GM23248 (cell line): ENCODE data around the gene NEK10. TPM values are rescaled to one million over a fixed set of nuclear protein-coding genes. Genes with fewer than 3 reads are reported as not detected.

ENCODE experiments used
- DNase-seq: peaks from one replicate; pipeline ENCODE4 v3.0.0-alpha.2; 2015
- H2AFZ ChIP-seq: fragments of 200-600 bp; sonication (generic); 2 replicates; pipeline ENCODE4 v1.6.1; 2016; ENCODE audit warnings: antibody characterized with exemption
- H3F3A ChIP-seq: fragments of 200-600 bp; sonication (generic); 2 replicates; pipeline ENCODE4 v1.6.1; 2016; ENCODE audit warnings: mild to moderate bottlenecking, antibody characterized with exemption, mixed run types; ENCODE audit not compliant: insufficient read depth
- H3K27ac ChIP-seq: fragments of 200-600 bp; sonication (generic); 2 replicates; pipeline ENCODE4 v1.5.1; 2016; ENCODE audit warnings: mild to moderate bottlenecking
- H3K27me3 ChIP-seq: fragments of 200-600 bp; sonication (generic); replicated peaks from 2 replicates; pipeline ENCODE4 v1.6.1; 2016; ENCODE audit warnings: mild to moderate bottlenecking; ENCODE audit not compliant: insufficient read depth
- H3K36me3 ChIP-seq: fragments of 200-600 bp; sonication (generic); 2 replicates; pipeline ENCODE4 v1.6.1; 2016; ENCODE audit warnings: low read depth, mild to moderate bottlenecking
- H3K4me1 ChIP-seq: fragments of 200-600 bp; sonication (generic); 2 replicates; pipeline ENCODE4 v1.6.1; 2016; ENCODE audit warnings: mild to moderate bottlenecking; ENCODE audit not compliant: insufficient read depth
- H3K4me2 ChIP-seq: fragments of 200-600 bp; sonication (generic); one replicate; pipeline ENCODE4 v1.6.1; 2016; ENCODE audit warnings: mild to moderate bottlenecking; ENCODE audit not compliant: unreplicated experiment
- H3K4me3 ChIP-seq: fragments of 200-600 bp; sonication (generic); 2 replicates; pipeline ENCODE4 v1.5.1; 2016; ENCODE audit warnings: mild to moderate bottlenecking
- H3K79me2 ChIP-seq: fragments of 200-600 bp; sonication (generic); 2 replicates; pipeline ENCODE4 v1.6.1; 2016; ENCODE audit warnings: mild to moderate bottlenecking; ENCODE audit not compliant: insufficient read depth
- H3K9ac ChIP-seq: fragments of 200-600 bp; sonication (generic); 2 replicates; pipeline ENCODE4 v1.6.1; 2016; ENCODE audit warnings: mild to moderate bottlenecking
- H3K9me2 ChIP-seq: fragments of 200-600 bp; sonication (generic); 2 replicates; pipeline ENCODE4 v1.6.1; 2016; ENCODE audit warnings: mixed run types, mild to moderate bottlenecking, moderate library complexity; ENCODE audit not compliant: insufficient read depth
- H3K9me3 ChIP-seq: fragments of 200-600 bp; sonication (generic); one replicate; pipeline ENCODE4 v1.6.1; 2017; ENCODE audit warnings: low read depth
- H4K20me1 ChIP-seq: fragments of 200-600 bp; sonication (generic); 2 replicates; pipeline ENCODE4 v1.6.0; 2016; ENCODE audit not compliant: insufficient read depth
- EZH2 ChIP-seq: fragments of 200-600 bp; sonication (generic); IDR thresholded peaks from 2 replicates; pipeline ENCODE4 v1.6.1; 2018; ENCODE audit warnings: antibody characterized with exemption, mild to moderate bottlenecking; ENCODE audit not compliant: insufficient read depth, poor library complexity, severe bottlenecking
- EZH2phosphoT487 ChIP-seq: fragments of 200-600 bp; sonication (generic); IDR thresholded peaks from 2 replicates; pipeline ENCODE4 v1.6.1; 2018; ENCODE audit warnings: antibody characterized with exemption, moderate library complexity, mild to moderate bottlenecking, low read depth; ENCODE audit not compliant: insufficient read depth
- WGBS, 2 experiments: methylation state at CpG; one replicate each; pipeline ENCODE4 v1.1.6; 2015 to 2017; ENCODE audit warnings: low lambda C conversion rate in 2 of 2, low coverage in 1 of 2; ENCODE audit errors: missing lambda C conversion rate in 2 of 2; 5-methylcytosine and 5-hydroxymethylcytosine counted together
- in situ Hi-C: fragments of 300-500 bp; cut with MboI; formaldehyde crosslinking; loops from 2 replicates; pipeline ENCODE4 v1.15.0; 2020
- polyA plus RNA-seq: library from polyadenylated mRNA; unstranded; fragments of >200 nt; fragmentation: Nextera tagmentation; extraction: Ambion mirVana; gene quantifications from 2 replicates; pipeline ENCODE4 v1.2.1, GENCODE V29; 2016
- total RNA-seq: library from RNA; depleted of rRNA; stranded (reverse); fragments of >200 nt; shearing (Covaris generic); gene quantifications from 2 replicates; pipeline ENCODE4 v1.2.3, GENCODE V29; 2014

NEK10 gene
- total and polyA plus RNA-seq, 2 experiments from 2014 or later, result 3.2 to 7.6 TPM

DNA sequence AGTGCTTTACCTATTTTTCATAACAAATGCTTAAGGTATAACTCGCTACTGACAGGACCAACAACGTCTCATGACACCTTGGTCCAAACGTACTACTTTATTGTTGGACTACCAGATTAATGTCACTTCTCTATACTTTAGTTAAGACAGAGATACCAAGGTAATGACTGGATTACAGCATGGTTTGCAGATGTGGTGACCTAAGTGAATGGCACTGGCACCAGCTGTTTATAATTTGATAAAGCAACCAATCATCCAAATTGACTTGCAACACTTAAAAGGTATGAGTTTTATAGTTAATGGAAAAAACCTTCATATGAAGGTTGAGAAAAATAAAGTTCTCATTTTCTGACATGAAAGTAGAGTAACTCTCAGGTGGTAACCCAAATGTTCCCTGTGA, 209.0 kb downstream of the NEK10 start:
- Histone ChIP-seq H3F3A (0 out of 2 replicates have a peak, but pooled peaks cover 6% of the 10 kb centered on the region), H3K27me3 (no peaks in the 10 kb centered on the region), H2AFZ (no peak overlapping the region), H4K20me1 (no peaks in the 10 kb centered on the region), H3K36me3 (0 out of 2 replicates have a peak, but pooled peaks cover 4% of the 10 kb centered on the region), H3K4me1 (peaks cover 7% of the 10 kb centered on the region), H3K4me3 (no peak overlapping the region), H3K9ac (no peak overlapping the region), H3K4me2 (no peak overlapping the region), H3K9me2 (no peaks in the 10 kb centered on the region), H3K27ac (no peak overlapping the region), H3K79me2 (no peaks in the 10 kb centered on the region), H3K9me3 (no peaks in the 10 kb centered on the region)
- TF ChIP-seq EZH2phosphoT487 (no peak), EZH2 (no peak)
- in situ Hi-C loops, result no loop called here
- 93 to 96% methylated on average over 3 of the region's 3 CpGs for WGBS, 2 experiments
- DNase-seq, result peak; percentile 41

DNA sequence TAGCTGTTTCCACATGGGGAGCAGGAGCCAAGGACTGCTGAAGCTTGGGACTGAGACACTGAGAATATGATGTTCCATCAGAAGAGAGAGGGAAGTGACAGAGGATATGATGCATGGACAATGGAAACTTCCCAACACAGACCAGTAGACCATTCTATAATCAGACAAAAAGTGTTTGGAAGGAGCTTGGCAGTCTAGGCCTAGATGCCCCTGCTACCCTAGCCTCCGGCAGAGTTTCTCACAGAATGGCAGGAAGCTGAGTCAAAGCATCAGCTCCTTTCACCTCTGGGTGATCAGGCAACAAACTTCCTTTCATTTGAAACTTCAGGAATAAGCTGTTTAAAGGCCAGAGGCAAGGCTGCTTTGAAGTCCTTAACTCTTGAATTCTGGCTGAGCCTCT, 222.0 kb downstream of the NEK10 start:
- H3K9me3 ChIP-seq, result no peaks in the 10 kb centered on the region
- H3K4me1 ChIP-seq, result peaks cover 16% of the 10 kb centered on the region; the same call in 1 of the 2 replicates
- no peaks in the 10 kb centered on the region for H3K9me2 ChIP-seq
- peak overlapping the region; percentile 40; the same call in 1 of the 2 replicates for H3K27ac ChIP-seq
- H3K36me3 ChIP-seq, result no peaks in the 10 kb centered on the region
- peak; percentile 54 for DNase-seq
- no peaks in the 10 kb centered on the region for H4K20me1 ChIP-seq
- H3K4me3 ChIP-seq, result no peak overlapping the region
- no peaks in the 10 kb centered on the region for H3K27me3 ChIP-seq
- H3F3A ChIP-seq, result peaks cover 8% of the 10 kb centered on the region
- no peaks in the 10 kb centered on the region for H3K79me2 ChIP-seq
- no peak overlapping the region for H3K9ac ChIP-seq
- 58 to 68% methylated on average over 1 of the region's 1 CpG for WGBS, 2 experiments
- in situ Hi-C loops, result loop anchor here (25.0 kb wide), 1 partner anchor 540 kb away; no protein-coding TSS in a partner anchor
- H2AFZ ChIP-seq, result no peak overlapping the region
- no peak overlapping the region for H3K4me2 ChIP-seq
- no peak for TF ChIP-seq EZH2
- TF ChIP-seq EZH2phosphoT487, result no peak

GRCh38 chr3:27146786-27147185, 222.4 kb downstream of the NEK10 start:
- WGBS, 2 experiments, result 72 to 75% methylated on average over 3 of the region's 3 CpGs
- no peak overlapping the region for H3K4me3 ChIP-seq
- H3K9me3 ChIP-seq, result no peaks in the 10 kb centered on the region
- H3F3A ChIP-seq, result peaks cover 8% of the 10 kb centered on the region
- no peaks in the 10 kb centered on the region for H3K79me2 ChIP-seq
- no peak overlapping the region for H3K4me2 ChIP-seq
- no peak for DNase-seq
- peaks cover 16% of the 10 kb centered on the region; the same call in 1 of the 2 replicates for H3K4me1 ChIP-seq
- no peaks in the 10 kb centered on the region for H4K20me1 ChIP-seq
- no peak overlapping the region for H2AFZ ChIP-seq
- no peaks in the 10 kb centered on the region for H3K9me2 ChIP-seq
- no peak overlapping the region for H3K9ac ChIP-seq
- in situ Hi-C loops, result loop anchor here (25.0 kb wide), 1 partner anchor 541 kb away; no protein-coding TSS in a partner anchor
- H3K36me3 ChIP-seq, result no peaks in the 10 kb centered on the region
- no peaks in the 10 kb centered on the region for H3K27me3 ChIP-seq
- no peak for TF ChIP-seq EZH2phosphoT487
- TF ChIP-seq EZH2, result no peak
- H3K27ac ChIP-seq, result peak overlapping the region; percentile 40

DNA sequence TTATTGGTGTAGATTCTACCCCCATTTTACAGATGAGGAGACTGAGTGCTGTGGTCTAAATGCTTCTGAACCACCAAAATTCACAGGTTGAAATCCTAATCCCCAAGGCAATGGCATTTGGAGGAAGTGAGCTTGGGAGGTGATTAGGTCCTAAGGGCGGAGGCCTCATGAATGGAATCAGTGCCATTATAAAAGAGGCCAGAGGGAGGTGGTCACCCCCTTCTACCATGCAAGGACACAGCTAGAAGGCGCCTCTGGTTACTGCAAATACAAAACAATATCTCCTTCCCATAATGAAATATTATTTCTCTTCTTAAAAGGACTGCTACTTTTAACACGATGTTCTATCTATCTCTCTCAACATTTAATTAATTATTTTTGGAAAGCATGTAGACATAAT, 223.5 kb downstream of the NEK10 start:
- peaks cover 16% of the 10 kb centered on the region; the same call in 1 of the 2 replicates for H3K4me1 ChIP-seq
- H3K4me2 ChIP-seq, result no peak overlapping the region
- H3K36me3 ChIP-seq, result no peaks in the 10 kb centered on the region; the same call in 1 of the 2 replicates
- H3K9ac ChIP-seq, result no peak overlapping the region
- H2AFZ ChIP-seq, result no peak overlapping the region
- H4K20me1 ChIP-seq, result no peaks in the 10 kb centered on the region
- no peak for DNase-seq
- 83 to 88% methylated on average over 3 of the region's 3 CpGs for WGBS, 2 experiments
- TF ChIP-seq EZH2 (no peak), EZH2phosphoT487 (no peak)
- peaks cover 8% of the 10 kb centered on the region for H3F3A ChIP-seq
- in situ Hi-C loops, result loop anchor here (25.0 kb wide), 1 partner anchor 542 kb away; no protein-coding TSS in a partner anchor
- H3K79me2 ChIP-seq, result no peaks in the 10 kb centered on the region
- no peaks in the 10 kb centered on the region for H3K27me3 ChIP-seq
- H3K9me2 ChIP-seq, result no peaks in the 10 kb centered on the region
- H3K4me3 ChIP-seq, result no peak overlapping the region
- no peak overlapping the region for H3K27ac ChIP-seq
- H3K9me3 ChIP-seq, result no peaks in the 10 kb centered on the region

GRCh38 chr3:27141668-27142067, 227.5 kb downstream of the NEK10 start:
- TF ChIP-seq EZH2 (no peak), EZH2phosphoT487 (no peak)
- no peak for DNase-seq
- H3K9me2 ChIP-seq, result no peaks in the 10 kb centered on the region
- no peak overlapping the region for H3K4me2 ChIP-seq
- no peaks in the 10 kb centered on the region for H3K27me3 ChIP-seq
- H3K9me3 ChIP-seq, result no peaks in the 10 kb centered on the region
- no peak overlapping the region for H3K27ac ChIP-seq
- peaks cover 3% of the 10 kb centered on the region; the same call in 1 of the 2 replicates for H3K36me3 ChIP-seq
- H3F3A ChIP-seq, result no peaks in the 10 kb centered on the region; the same call in 1 of the 2 replicates
- H3K9ac ChIP-seq, result no peak overlapping the region
- 0 out of 2 replicates have a peak, but pooled peaks cover 3% of the 10 kb centered on the region for H3K4me1 ChIP-seq
- in situ Hi-C loops, result loop anchor here (25.0 kb wide), 1 partner anchor 546 kb away; no protein-coding TSS in a partner anchor
- H3K79me2 ChIP-seq, result no peaks in the 10 kb centered on the region
- H4K20me1 ChIP-seq, result no peaks in the 10 kb centered on the region
- H3K4me3 ChIP-seq, result no peak overlapping the region
- no peak overlapping the region for H2AFZ ChIP-seq
